Immature natural killer cell (primary cell): ENCODE measurements around the gene CCDC92. TPM values are rescaled to one million over a fixed set of nuclear protein-coding genes. Genes with fewer than 3 reads are reported as not detected.

Source experiments
- DNase-seq, 3 donors: peaks; one replicate each; pipeline ENCODE4 v3.0.0; 2022; ENCODE audit warnings: mixed read lengths in 1 of 3
- H3K27ac Mint-ChIP-seq, 6 donors: one replicate each; pipeline ENCODE4 v1.8.0; 2020; ENCODE audit warnings: mixed read lengths in 6 of 6, mild to moderate bottlenecking in 5 of 6, inconsistent platforms in 4 of 6, moderate library complexity in 3 of 6
- H3K27me3 Mint-ChIP-seq, 3 donors: one replicate each; pipeline ENCODE4 v1.8.0; 2020 to 2021; ENCODE audit warnings: low read depth in 3 of 3, mild to moderate bottlenecking in 3 of 3, mixed read lengths in 3 of 3, moderate library complexity in 3 of 3, inconsistent platforms in 1 of 3
- H3K36me3 Mint-ChIP-seq, 3 donors: one replicate each; pipeline ENCODE4 v1.8.0; 2020; ENCODE audit warnings: mixed read lengths in 3 of 3, inconsistent platforms in 2 of 3, mild to moderate bottlenecking in 2 of 3
- H3K4me1 Mint-ChIP-seq, 2 donors: one replicate each; pipeline ENCODE4 v1.8.0; 2020; ENCODE audit warnings: inconsistent platforms in 2 of 2, mild to moderate bottlenecking in 2 of 2, mixed read lengths in 2 of 2, moderate library complexity in 1 of 2
- H3K4me3 Mint-ChIP-seq, 5 donors: one replicate each; pipeline ENCODE4 v1.8.0; 2020; ENCODE audit warnings: mild to moderate bottlenecking in 5 of 5, mixed read lengths in 5 of 5, inconsistent platforms in 3 of 5, moderate library complexity in 3 of 5
- H3K9me3 Mint-ChIP-seq, 6 donors: one replicate each; pipeline ENCODE4 v1.8.0; 2020; ENCODE audit warnings: mild to moderate bottlenecking in 6 of 6, mixed read lengths in 6 of 6, inconsistent platforms in 4 of 6, moderate library complexity in 3 of 6
- polyA plus RNA-seq, 3 donors: library from polyadenylated mRNA; unstranded; fragments of 300-500 nt; fragmentation: Illumina TruSeq; gene quantifications; one replicate each; pipeline ENCODE4 v1.2.3, GENCODE V29; 2021

Gene CCDC92
- polyA plus RNA-seq, 3 donors from 2014 or later = 24.6 to 44.9 (median 25.1) TPM

- peak overlapping the region; percentile 92 to 96 (median 95) for H3K27ac Mint-ChIP-seq
These were observed 33.8 kb downstream of the CCDC92 start for GRCh38 chr12:123938679-123939480.

GRCh38 chr12:123937707-123938591, 34.7 kb downstream of the CCDC92 start:
- Mint-ChIP-seq H3K4me1 (peaks cover 66 to 67% of the 10 kb centered on the region in 2 donors), H3K9me3 (no peaks in the 10 kb centered on the region), H3K36me3 (peaks cover 21 to 29% (median 28%) of the 10 kb centered on the region in 3 donors), H3K27ac (peak overlapping the region; percentile 92 to 96 (median 95)), H3K4me3 (peak overlapping the region; percentile 74 to 95 (median 83)), H3K27me3 (peaks cover 7 to 16% (median 10%) of the 10 kb centered on the region in 3 donors)
- peak; percentile 83 to 85 (median 83) for DNase-seq

More at GRCh38 chr12:123938679-123939480, 33.8 kb downstream of the CCDC92 start:
- no peaks in the 10 kb centered on the region for H3K9me3 Mint-ChIP-seq
- no peak for DNase-seq
- peaks cover 7 to 16% (median 10%) of the 10 kb centered on the region in 3 donors for H3K27me3 Mint-ChIP-seq
- H3K36me3 Mint-ChIP-seq = peaks cover 21 to 30% (median 29%) of the 10 kb centered on the region in 3 donors
- H3K4me1 Mint-ChIP-seq = peaks cover 57 to 58% of the 10 kb centered on the region in 2 donors
- peak overlapping the region; percentile 74 to 95 (median 83) for H3K4me3 Mint-ChIP-seq

- no peak for DNase-seq
- H3K4me3 Mint-ChIP-seq = peak overlapping the region; percentile 77 to 95 (median 83)
- peaks cover 66 to 67% of the 10 kb centered on the region in 2 donors for H3K4me1 Mint-ChIP-seq
- H3K27me3 Mint-ChIP-seq = peaks cover 7 to 16% (median 10%) of the 10 kb centered on the region in 3 donors
- H3K9me3 Mint-ChIP-seq = no peaks in the 10 kb centered on the region
- H3K36me3 Mint-ChIP-seq = peaks cover 15 to 20% (median 20%) of the 10 kb centered on the region in 3 donors
- peak overlapping the region; percentile 92 to 96 (median 95) for H3K27ac Mint-ChIP-seq
These were observed 35.5 kb downstream of the CCDC92 start for GRCh38 chr12:123936956-123937706.

GRCh38 chr12:123936471-123936870, 36.2 kb downstream of the CCDC92 start:
- Mint-ChIP-seq H3K27me3 (peaks cover 7 to 16% (median 10%) of the 10 kb centered on the region in 3 donors), H3K36me3 (peaks cover 10 to 14% (median 13%) of the 10 kb centered on the region in 3 donors), H3K4me3 (peak overlapping the region; percentile 62 to 77 (median 72)), H3K9me3 (no peaks in the 10 kb centered on the region), H3K4me1 (peaks cover 66 to 67% of the 10 kb centered on the region in 2 donors), H3K27ac (peak overlapping the region; percentile 78 to 91 (median 88))
- no peak for DNase-seq

- no peak for DNase-seq
- Mint-ChIP-seq H3K4me1 (peaks cover 66 to 67% of the 10 kb centered on the region in 2 donors), H3K36me3 (peaks cover 8 to 11% (median 10%) of the 10 kb centered on the region in 3 donors), H3K27ac (peak overlapping the region in 4 of 6 donors; percentile 53 to 88 (median 84)), H3K9me3 (no peaks in the 10 kb centered on the region), H3K27me3 (peaks cover 7 to 16% (median 10%) of the 10 kb centered on the region in 3 donors), H3K4me3 (peak overlapping the region in 4 of 5 donors; percentile 18 to 72 (median 67))
These were observed 36.7 kb downstream of the CCDC92 start for GRCh38 chr12:123935956-123936355.

GRCh38 chr12:123934829-123935228, 37.8 kb downstream of the CCDC92 start:
- Mint-ChIP-seq H3K36me3 (peaks cover 8 to 11% (median 10%) of the 10 kb centered on the region in 3 donors), H3K4me1 (peaks cover 63 to 66% of the 10 kb centered on the region in 2 donors), H3K4me3 (peak overlapping the region; percentile 50 to 80 (median 68)), H3K27me3 (peaks cover 7 to 16% (median 10%) of the 10 kb centered on the region in 3 donors), H3K27ac (peak overlapping the region; percentile 73 to 93 (median 88)), H3K9me3 (no peaks in the 10 kb centered on the region)
- DNase-seq = peak; percentile 60 to 63 (median 62)

- H3K4me3 Mint-ChIP-seq = peak overlapping the region; percentile 50 to 80 (median 68)
- H3K4me1 Mint-ChIP-seq = peaks cover 58 to 62% of the 10 kb centered on the region in 2 donors
- H3K27ac Mint-ChIP-seq = peak overlapping the region; percentile 73 to 93 (median 88)
- H3K9me3 Mint-ChIP-seq = no peaks in the 10 kb centered on the region
- peak in 2 of 3 donors; percentile 17 to 25 for DNase-seq
- H3K36me3 Mint-ChIP-seq = peaks cover 8 to 11% (median 10%) of the 10 kb centered on the region in 3 donors
- peaks cover 7 to 16% (median 10%) of the 10 kb centered on the region in 3 donors for H3K27me3 Mint-ChIP-seq
These were observed 38.5 kb downstream of the CCDC92 start for GRCh38 chr12:123934016-123934620.

- DNase-seq = no peak
- Mint-ChIP-seq H3K36me3 (peaks cover 8 to 11% (median 10%) of the 10 kb centered on the region in 3 donors), H3K9me3 (no peaks in the 10 kb centered on the region), H3K4me1 (peaks cover 49 to 53% of the 10 kb centered on the region in 2 donors), H3K27ac (peak overlapping the region in 5 of 6 donors; percentile 70 to 88 (median 82)), H3K4me3 (peak overlapping the region in 4 of 5 donors; percentile 52 to 80 (median 70)), H3K27me3 (peaks cover 6 to 10% (median 8%) of the 10 kb centered on the region in 3 donors)
These were observed 39.4 kb downstream of the CCDC92 start for GRCh38 chr12:123933214-123933613.

GRCh38 chr12:123931686-123932321, 40.8 kb downstream of the CCDC92 start:
- no peak for DNase-seq
- Mint-ChIP-seq H3K9me3 (no peaks in the 10 kb centered on the region), H3K27ac (peak overlapping the region in 2 of 6 donors; percentile 11 to 35), H3K4me1 (peaks cover 37 to 39% of the 10 kb centered on the region in 2 donors), H3K27me3 (peaks cover 0 to 3% (median 2%) of the 10 kb centered on the region in 3 donors), H3K4me3 (no peak overlapping the region), H3K36me3 (peaks cover 0 to 6% (median 5%) of the 10 kb centered on the region in 3 donors)

GRCh38 chr12:123929946-123930583, 42.6 kb downstream of the CCDC92 start:
- Mint-ChIP-seq H3K9me3 (no peaks in the 10 kb centered on the region), H3K36me3 (no peaks in the 10 kb centered on the region), H3K4me3 (no peak overlapping the region), H3K4me1 (peaks cover 21% of the 10 kb centered on the region in 2 donors), H3K27ac (no peak overlapping the region), H3K27me3 (peaks cover 0 to 3% (median 0%) of the 10 kb centered on the region in 3 donors)
- no peak for DNase-seq

- H3K4me3 Mint-ChIP-seq = no peak overlapping the region
- no peaks in the 10 kb centered on the region for H3K9me3 Mint-ChIP-seq
- peaks cover 9% of the 10 kb centered on the region in 2 donors for H3K4me1 Mint-ChIP-seq
- no peak for DNase-seq
- H3K27ac Mint-ChIP-seq = no peak overlapping the region
- peaks cover 0 to 6% (median 0%) of the 10 kb centered on the region in 3 donors for H3K27me3 Mint-ChIP-seq
- H3K36me3 Mint-ChIP-seq = no peaks in the 10 kb centered on the region
These were observed 43.7 kb downstream of the CCDC92 start for GRCh38 chr12:123928897-123929296.
